ENCODE measurements around the gene GSTP1.

DNA sequence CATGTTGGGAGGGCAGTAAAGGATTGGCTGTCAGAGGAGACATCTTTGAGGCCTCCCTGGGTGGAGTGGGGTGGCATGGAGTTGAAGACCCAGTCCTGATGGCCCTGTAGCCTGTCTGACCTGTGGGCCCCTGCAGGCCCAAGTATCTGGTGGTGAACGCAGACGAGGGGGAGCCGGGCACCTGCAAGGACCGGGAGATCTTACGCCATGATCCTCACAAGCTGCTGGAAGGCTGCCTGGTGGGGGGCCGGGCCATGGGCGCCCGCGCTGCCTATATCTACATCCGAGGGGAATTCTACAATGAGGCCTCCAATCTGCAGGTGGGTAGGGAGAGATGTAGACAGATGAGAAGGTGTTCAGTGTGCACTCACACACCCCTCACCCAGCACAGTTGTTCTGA lies 25.7 kb downstream of the GSTP1 start:
- TF ChIP-seq, protein P1, sequence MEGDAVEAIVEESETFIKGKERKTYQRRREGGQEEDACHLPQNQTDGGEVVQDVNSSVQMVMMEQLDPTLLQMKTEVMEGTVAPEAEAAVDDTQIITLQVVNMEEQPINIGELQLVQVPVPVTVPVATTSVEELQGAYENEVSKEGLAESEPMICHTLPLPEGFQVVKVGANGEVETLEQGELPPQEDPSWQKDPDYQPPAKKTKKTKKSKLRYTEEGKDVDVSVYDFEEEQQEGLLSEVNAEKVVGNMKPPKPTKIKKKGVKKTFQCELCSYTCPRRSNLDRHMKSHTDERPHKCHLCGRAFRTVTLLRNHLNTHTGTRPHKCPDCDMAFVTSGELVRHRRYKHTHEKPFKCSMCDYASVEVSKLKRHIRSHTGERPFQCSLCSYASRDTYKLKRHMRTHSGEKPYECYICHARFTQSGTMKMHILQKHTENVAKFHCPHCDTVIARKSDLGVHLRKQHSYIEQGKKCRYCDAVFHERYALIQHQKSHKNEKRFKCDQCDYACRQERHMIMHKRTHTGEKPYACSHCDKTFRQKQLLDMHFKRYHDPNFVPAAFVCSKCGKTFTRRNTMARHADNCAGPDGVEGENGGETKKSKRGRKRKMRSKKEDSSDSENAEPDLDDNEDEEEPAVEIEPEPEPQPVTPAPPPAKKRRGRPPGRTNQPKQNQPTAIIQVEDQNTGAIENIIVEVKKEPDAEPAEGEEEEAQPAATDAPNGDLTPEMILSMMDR (IDR thresholded peaks at IDR 0.05): no peak
- TF ChIP-seq EP300 (IDR thresholded peaks at IDR 0.05) (no peak), POLR2A (IDR thresholded peaks at IDR 0.05) (no peak), POLR2AphosphoS5 (IDR thresholded peaks at IDR 0.05) (no peak)
